Measurements from ENCODE around the gene TXNDC12.
"Not testable (repeated sequence)": the region's sequence is repeated elsewhere in the genome, so short reads cannot be mapped to it uniquely, and the experiment has no call there.

DNA sequence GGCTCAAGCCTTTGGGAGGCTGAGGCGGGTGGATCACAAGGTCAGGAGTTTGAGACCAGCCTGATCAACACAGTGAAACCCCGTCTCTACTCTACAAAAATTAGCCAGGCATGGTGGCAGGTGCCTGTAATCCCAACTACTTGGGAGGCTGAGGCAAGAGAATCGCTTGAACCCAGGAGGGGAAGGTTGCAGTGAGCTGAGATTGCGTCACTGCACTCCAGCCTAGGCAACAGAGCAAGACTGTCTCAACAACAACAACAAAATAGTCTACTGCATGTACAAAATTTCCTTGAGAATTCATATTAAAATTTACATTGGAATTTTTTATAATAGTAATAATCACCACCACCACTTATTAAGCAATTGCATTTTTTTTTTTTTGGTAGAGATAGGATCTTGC is 5.7 kb downstream of the TXNDC12 start:
- TF ChIP-seq, protein P1, sequence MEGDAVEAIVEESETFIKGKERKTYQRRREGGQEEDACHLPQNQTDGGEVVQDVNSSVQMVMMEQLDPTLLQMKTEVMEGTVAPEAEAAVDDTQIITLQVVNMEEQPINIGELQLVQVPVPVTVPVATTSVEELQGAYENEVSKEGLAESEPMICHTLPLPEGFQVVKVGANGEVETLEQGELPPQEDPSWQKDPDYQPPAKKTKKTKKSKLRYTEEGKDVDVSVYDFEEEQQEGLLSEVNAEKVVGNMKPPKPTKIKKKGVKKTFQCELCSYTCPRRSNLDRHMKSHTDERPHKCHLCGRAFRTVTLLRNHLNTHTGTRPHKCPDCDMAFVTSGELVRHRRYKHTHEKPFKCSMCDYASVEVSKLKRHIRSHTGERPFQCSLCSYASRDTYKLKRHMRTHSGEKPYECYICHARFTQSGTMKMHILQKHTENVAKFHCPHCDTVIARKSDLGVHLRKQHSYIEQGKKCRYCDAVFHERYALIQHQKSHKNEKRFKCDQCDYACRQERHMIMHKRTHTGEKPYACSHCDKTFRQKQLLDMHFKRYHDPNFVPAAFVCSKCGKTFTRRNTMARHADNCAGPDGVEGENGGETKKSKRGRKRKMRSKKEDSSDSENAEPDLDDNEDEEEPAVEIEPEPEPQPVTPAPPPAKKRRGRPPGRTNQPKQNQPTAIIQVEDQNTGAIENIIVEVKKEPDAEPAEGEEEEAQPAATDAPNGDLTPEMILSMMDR (tag by site-specific recombination; IDR thresholded peaks at IDR 0.05), result not testable (repeated sequence)
- TF ChIP-seq ZNF660 (tag by site-specific recombination; IDR thresholded peaks at IDR 0.05); ZNF416 (tag by site-specific recombination; IDR thresholded peaks at IDR 0.05); ZNF266 (tag by site-specific recombination; IDR thresholded peaks at IDR 0.05; ENCODE audit: low read depth); ZNF146 (tag by site-specific recombination; IDR thresholded peaks at IDR 0.05); ZBTB20 (tag by site-specific recombination; IDR thresholded peaks at IDR 0.05): not testable (repeated sequence)
- TF ChIP-seq, protein P2, sequence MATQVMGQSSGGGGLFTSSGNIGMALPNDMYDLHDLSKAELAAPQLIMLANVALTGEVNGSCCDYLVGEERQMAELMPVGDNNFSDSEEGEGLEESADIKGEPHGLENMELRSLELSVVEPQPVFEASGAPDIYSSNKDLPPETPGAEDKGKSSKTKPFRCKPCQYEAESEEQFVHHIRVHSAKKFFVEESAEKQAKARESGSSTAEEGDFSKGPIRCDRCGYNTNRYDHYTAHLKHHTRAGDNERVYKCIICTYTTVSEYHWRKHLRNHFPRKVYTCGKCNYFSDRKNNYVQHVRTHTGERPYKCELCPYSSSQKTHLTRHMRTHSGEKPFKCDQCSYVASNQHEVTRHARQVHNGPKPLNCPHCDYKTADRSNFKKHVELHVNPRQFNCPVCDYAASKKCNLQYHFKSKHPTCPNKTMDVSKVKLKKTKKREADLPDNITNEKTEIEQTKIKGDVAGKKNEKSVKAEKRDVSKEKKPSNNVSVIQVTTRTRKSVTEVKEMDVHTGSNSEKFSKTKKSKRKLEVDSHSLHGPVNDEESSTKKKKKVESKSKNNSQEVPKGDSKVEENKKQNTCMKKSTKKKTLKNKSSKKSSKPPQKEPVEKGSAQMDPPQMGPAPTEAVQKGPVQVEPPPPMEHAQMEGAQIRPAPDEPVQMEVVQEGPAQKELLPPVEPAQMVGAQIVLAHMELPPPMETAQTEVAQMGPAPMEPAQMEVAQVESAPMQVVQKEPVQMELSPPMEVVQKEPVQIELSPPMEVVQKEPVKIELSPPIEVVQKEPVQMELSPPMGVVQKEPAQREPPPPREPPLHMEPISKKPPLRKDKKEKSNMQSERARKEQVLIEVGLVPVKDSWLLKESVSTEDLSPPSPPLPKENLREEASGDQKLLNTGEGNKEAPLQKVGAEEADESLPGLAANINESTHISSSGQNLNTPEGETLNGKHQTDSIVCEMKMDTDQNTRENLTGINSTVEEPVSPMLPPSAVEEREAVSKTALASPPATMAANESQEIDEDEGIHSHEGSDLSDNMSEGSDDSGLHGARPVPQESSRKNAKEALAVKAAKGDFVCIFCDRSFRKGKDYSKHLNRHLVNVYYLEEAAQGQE (tag by site-specific recombination; IDR thresholded peaks at IDR 0.05), result not testable (repeated sequence)
- TF ChIP-seq, protein P3, sequence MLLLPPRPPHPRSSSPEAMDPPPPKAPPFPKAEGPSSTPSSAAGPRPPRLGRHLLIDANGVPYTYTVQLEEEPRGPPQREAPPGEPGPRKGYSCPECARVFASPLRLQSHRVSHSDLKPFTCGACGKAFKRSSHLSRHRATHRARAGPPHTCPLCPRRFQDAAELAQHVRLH (tag by site-specific recombination; IDR thresholded peaks at IDR 0.05), result not testable (repeated sequence)
